GM21423 (cell line): Measurements from ENCODE around the gene CTF1.

Source experiments
- ATAC-seq: cut with Tn5 transposase; IDR thresholded peaks from one replicate; pipeline ENCODE4 v1.9.1; 2021; ENCODE audit warnings: mild to moderate bottlenecking, moderate library complexity; ENCODE audit not compliant: unreplicated experiment

CTF1 gene

DNA sequence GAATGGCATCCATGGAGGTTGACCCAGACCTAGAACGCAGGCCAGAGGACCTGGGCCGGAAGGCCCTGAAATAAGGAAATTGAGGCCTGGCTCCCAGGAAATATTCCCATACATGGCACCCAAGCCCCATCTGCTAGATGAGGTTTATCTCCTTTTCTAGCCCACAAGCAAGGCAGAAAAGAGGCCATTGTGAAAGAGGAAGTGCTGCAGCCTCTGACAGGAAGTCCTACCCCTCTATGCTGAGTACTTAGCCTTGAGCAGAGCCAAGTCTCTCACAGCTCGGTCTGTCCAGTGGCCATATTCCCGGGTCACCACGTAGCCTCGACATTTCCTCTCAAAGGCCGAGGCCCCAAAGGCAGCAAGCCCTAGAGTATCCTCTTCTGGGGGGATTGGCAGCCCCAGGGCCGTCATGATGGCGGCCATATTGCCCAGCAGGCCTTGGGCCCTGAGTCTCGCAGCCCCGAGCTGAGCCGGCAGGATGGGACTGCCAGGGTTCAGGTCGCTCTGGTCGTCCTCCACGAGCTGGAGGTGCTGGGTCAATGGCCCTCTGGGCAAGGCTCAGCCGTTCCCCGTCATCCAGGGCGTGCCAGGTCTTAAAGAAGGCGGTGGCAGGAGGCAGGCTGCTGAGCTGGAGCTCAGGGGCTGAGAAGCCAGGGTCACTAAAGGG is 7.8 kb downstream of the CTF1 start:
- ATAC-seq = no peak

DNA sequence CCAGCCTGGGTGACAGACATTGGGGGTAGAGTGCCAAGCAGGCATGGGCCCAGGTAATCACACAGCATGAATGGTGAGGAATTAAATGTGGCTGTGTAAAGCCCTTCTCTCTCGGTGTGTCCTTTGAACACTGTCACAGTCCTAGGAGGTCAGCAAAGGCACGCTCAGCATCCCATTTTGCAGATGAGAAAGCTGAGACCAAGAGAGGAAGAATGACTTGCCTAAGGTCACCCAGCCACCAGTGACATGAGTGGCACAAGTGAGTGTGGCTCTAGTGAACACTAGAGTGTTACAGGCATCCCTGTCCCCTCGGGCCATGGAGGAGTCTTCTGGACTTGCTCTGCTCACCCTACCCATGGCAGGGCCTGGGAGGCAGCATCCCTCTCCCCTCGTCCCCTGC is 10.7 kb downstream of the CTF1 start:
- no peak for ATAC-seq

DNA sequence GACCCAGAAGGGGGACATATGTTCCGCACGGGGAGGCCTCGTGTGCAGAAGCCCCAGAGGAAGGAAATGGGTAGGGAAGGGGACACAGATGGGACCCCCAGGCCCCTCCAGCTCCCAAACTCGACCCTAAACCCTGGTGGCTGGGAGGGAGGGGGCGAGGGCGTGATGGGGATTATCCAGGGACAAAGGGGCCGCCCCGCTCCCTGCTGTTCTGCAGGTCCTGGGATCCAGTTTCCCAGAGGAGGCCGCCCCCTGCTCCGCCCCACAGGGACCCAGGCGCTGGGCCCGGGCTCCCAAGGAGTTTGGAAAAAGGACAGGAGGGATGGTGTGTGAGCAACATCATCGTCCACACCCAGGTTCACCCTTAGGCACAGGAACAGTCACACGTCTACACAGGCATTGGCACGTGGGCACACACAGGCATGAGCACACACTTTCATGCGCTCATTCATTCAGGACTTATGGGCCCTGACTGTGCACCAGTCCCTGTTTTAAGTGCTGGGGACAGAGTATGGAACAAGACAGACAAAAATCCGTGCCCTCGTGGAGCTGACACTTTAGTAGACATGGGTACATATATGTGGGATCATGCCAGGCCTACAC is 14.1 kb downstream of the CTF1 start:
- no peak for ATAC-seq

DNA sequence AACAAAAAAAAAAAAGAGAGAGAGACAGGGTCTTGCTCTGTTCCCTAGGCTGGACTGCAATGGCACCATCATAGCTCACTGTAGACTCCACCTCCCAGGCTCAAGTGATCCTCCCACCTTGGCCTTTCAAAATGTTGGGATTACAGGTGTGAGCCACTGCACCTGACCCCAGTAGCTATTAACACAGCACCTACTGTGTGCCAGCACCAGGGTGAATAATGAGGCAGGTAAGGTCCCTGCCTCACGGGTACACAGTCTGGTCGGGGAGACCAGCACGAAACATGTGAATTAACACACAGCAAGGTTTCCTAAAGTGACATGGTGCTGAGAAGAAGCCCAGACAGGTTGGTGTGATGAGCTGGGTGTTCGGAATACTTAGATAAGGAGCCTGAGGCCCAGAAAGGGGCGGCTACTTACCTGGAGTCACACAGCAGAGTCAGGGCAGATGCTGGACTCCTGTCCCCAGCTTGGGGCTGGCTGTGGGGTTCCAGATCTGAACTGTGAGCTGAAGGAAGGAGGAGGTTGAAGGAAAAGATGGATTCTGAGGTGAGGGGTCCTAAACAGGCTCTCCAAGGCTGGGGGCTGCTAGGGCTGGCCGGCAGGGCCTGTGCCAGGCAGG is 16.5 kb downstream of the CTF1 start:
- no peak for ATAC-seq

DNA sequence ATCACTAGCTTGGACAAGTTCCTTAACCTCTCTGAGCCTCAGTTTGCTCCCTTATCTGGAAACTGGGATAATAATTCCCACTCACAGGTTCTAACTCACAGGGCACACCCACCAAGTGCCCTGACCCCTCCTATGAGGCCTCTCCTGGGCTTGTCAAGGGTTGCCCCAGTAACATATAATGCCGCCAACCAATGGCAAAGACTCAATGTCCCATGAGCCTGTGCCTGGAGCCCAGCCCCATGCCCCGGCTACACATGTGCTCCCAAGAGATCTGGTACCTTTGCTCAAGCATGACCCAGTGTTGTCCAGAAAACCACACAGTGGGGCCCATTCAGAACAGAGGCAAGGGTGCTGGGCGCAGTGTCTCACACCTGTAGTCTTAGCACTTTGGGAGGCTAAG is 18.4 kb downstream of the CTF1 start:
- ATAC-seq = no peak

DNA sequence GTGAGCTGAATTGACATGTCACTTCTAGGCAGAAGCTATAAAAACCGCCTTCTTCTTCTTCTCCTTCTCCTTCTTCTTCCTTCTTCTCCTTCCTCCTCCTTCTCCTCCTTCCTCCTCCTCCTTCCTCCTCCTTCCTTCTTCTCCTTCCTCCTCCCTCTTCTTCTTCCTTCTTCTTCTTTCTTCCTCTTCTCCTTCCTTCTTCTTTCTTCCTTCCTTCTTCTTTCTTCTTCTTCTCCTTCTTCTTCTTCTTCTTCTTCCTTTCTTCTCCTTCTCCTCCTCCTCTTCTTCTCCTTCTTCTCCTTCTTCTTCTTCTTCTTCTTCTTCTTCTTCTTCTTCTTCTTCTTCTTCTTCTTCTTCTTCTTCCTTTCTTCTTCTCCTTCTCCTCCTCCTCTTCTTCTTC is 22.2 kb downstream of the CTF1 start:
- no peak for ATAC-seq

DNA sequence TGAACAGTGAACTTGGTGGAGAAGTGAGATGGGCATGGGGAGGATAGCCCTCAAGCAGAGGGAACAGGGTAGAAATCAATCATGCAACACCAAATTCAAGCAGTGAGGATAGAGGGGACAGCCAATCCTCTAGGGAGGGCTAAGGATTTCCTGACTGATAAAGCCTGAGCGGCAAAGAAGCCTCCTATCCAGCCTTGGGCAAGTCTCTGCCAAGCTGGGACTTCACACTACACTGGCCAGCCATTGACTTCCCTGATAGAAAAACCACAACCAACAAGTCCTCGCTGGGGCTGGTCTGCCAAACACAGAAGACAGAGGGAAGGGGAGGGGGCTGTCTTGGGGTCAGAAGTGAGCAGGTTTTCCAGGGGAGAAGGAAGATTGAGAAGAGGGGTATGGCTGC is 24.5 kb downstream of the CTF1 start:
- no peak for ATAC-seq

DNA sequence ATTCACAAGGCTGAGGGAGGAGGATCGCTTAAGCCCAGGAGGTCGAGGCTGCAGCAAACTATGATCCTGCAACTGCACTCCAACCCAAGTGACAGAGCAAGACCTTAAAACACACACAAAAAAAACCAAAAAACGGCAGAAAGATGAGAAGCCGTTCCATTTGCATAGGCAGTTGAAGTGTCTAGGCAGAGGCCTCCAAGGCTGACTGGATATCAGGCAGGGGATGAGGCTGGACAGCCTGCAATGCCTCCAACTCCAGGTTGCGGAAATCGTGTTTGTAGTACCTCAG is 25.0 kb downstream of the CTF1 start:
- ATAC-seq = no peak

DNA sequence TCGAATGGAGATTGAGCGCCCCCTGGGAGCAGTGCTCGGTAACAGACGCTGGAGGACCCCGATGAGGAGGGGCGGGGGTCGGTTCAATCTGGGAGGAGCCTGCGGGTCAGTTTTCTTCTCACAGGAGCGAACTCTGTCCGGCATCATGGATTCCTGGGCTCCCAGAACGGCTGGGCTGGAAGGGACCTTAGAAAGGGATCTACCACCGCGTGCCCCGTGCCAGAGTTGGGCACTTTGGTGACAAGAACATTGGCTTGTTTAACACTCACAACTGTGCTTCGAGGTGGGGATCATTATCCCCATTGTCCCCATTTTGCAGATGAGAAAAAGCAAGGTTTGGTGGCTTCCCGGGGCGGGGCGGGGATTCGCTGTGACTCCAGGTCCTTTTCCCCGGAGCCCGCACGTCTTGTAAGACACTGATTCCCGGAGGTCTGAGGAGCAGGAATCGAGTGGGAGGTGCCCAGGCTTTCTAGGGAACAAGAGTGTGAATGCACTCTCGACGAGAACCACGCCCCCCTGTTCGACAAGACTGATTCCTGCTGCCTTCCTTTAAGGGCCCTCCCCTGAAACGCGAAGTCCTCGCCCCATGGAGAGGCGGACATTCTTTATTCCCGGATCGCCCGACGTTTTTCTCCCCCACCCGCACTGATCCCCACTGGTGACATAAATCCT is 25.5 kb downstream of the CTF1 start:
- ATAC-seq = no peak

DNA sequence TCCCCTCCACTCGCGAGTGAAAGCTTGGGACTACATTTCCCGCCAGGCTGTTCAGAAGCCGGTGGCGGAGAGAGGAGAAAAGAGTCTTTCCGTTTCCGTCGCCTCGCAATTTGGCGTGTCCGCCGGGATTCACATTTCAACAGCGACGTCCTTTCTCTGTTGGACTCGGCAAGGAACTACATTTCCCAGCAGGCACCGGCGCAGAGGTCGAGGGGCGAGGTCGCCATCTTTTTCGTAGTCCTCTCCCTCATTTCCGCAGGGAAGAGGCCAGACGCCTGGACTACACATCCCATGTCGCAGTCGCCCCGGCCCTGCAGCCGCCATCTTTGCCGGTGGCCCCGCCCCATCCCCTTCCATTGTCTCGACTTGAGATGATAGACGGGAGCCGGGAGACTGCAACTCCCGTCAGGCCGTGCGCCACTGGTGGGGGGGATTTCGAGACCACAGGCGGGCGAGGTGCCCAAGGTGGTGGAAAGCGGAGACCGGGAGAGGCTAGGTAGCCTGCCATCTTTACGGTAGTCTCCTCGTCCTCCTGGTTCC is 26.1 kb downstream of the CTF1 start:
- ATAC-seq = peak; percentile 70

DNA sequence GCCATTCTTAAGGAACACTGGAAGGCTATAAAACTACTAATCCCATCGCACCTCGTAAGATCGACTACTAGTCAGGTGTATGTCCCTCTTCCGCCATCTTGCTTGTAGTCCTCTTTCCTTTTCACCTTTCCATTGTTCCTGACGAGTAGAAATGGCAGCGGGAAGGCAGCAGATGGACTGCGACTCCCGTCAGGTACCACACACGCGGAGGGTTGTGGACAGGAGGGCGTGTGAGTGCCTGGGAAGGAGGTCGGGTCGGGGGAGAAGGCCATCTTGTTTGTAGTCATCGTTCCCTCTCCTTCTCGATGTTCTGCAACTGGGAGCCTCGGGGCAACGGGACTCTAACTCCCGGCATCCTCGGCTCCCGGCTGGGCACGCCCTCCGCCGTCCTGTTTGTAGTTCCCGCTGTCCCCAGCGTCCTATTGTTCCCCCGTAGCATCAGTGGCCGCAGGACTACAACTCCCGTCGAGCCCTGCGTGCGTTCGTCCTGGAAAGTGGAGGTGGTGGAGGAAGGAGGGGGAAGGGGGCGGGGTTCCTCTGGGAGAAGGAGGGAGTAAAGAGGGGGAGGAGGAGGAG is 26.6 kb downstream of the CTF1 start:
- peak; percentile 65 for ATAC-seq

DNA sequence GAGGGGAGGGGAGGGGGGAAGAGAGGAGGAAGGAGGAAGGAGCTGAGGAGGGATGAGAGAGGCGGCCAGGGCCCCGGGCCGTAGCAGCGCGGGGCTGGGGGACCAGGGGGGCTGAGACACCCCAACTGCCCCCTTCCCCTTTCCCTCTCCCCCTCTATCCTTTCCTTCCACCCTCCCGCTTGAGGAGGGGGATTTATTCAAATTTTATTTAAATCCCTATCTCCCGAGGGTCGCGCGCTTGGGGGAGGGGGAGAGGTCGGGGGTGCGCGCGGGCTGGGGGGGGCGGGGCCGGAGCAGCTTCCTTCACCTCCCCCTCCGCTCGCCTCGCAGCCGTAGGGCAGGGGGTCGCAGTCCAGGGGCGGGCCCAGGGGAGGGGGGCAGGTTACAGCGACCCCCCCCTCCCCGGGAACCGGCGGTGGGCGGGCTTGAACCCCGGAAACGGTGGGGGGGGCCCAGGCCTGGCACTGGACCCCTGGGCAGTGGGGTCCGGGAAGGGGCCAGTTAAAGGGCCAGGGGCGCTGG is 27.2 kb downstream of the CTF1 start, which contains the start of gene FBXL19:
FBXL19 (plus strand) TSS at position 19 of the 522 bp plus-strand sequence. CDS start 2,183 bp downstream, outside the sequence.
- ATAC-seq = no peak

DNA sequence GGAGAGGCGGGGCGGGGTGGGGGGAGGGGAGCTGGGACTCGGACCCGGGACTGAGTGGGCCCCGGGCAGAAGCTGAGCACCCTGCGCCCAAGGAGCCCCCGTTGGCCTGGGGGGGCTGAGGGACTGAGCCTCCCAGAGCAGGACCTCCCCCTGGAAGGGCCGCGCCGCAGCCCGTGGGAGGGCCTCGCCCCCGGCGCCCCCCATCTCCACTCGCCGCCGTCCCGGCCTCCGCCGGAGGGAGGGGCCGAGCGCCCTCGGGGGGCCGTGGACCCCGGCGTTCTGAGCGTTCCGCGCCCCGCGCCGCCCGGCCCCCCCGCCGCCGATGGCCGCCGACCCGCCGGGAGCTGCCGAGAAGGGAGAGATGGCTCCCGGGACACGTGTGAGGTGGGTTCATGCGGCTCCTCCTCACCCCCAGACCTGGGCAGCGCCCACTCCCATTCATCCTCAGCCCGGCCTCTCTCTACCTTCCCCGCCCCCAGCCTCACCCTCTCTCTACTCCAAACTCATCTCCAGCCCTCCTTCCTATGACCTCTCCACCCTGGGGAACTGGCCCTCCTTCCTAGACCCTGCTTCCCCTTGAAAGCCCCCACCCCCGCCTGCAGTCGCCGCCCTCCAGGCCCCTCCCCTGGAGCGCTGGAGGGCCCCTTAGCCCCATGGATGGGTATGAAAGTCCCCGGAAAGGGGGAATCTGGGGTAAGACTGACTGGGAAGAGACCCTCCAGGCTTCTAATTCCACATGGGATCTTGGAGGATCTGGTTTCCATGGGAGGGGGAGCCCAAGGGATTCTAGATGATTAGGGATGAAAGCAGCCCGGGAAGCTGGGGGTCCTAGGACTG is 27.9 kb downstream of the CTF1 start:
- no peak for ATAC-seq

DNA sequence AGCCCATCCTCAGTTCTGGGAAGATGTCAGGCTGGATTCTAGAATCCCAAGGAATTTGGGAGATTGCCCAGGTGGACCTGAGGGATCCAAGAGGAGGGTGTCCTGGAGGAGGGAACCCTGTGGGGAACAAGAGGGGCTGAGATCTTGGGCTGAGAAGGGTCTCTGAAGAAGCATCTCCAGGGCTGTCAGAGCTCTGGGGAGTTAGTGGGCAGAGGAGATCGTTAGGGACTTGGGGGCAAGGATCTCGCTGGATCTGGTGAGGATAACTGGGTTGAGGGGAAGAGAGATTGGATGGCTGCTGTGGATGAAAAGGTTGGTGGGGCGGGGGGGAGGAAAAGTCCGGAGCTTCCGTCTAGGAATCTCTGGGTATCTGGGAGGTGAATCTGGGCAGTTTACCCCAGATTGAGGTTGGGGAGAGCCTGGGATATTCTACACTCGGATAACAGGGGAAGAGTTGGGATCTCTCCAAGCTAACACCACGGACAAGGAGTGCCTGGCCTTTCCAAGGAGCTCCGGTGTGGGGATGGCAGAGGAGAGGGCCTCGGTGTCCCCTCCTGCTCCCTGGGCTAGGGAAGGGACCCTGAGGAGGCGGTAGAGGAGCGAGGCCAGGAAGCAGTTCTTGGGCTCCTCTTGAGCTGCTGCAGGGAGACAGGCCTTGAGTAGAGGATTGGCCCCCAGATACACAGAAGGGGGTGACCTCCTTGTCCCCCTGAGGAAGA is 28.7 kb downstream of the CTF1 start:
- ATAC-seq = no peak

DNA sequence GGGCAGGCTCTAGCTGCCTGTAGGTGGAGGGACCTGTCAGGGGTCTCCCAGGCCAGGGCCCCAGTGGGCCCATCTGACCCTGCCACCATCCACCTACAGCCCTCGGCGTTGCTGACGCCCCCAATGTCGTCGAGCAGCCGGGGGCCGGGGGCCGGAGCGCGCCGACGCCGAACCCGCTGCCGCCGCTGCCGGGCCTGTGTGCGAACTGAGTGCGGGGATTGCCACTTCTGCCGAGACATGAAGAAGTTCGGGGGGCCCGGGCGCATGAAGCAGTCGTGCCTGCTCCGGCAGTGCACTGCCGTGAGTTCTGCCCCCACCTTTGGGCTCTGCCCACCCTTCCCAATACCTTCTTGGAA is 29.2 kb downstream of the CTF1 start:
- ATAC-seq = no peak

DNA sequence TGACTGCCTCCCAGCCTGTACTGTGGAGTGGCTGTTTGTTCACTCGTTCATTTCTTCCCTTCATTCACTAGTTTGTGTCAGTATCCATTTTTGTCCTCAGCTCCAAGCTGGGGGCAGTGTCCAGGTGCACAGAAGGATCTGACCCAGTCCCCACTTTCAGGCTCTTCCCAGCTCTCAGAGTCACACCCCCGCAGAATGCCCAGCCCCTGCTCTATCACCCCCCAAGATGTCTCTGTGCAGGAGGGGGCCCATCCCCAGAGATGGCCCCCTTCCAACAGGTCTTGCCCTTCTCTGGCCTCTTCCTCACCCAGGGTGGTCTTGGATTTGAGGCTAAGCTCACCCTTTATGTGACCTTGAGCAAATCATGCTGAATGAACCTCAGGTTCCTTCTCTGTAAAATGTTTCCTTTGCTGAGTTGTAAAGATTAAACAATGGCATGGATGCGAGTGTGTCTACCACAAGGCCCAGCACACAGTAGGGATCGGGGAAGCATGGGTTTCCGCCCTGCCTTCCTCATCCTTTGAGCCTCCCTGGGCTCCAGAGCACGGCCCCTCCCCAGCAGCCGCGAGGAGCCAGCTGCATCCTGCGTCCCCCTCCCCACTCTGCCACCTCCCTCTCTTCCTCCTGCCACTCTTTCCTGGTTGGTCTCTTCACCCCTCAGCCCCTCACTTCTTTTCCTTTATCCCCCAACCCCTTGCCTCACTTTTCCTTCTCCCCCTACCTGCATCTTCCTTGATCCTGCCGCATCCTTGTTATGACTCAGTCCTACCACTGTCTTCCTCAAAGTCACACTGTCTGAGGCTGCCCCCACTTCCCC is 29.8 kb downstream of the CTF1 start:
- ATAC-seq = no peak

DNA sequence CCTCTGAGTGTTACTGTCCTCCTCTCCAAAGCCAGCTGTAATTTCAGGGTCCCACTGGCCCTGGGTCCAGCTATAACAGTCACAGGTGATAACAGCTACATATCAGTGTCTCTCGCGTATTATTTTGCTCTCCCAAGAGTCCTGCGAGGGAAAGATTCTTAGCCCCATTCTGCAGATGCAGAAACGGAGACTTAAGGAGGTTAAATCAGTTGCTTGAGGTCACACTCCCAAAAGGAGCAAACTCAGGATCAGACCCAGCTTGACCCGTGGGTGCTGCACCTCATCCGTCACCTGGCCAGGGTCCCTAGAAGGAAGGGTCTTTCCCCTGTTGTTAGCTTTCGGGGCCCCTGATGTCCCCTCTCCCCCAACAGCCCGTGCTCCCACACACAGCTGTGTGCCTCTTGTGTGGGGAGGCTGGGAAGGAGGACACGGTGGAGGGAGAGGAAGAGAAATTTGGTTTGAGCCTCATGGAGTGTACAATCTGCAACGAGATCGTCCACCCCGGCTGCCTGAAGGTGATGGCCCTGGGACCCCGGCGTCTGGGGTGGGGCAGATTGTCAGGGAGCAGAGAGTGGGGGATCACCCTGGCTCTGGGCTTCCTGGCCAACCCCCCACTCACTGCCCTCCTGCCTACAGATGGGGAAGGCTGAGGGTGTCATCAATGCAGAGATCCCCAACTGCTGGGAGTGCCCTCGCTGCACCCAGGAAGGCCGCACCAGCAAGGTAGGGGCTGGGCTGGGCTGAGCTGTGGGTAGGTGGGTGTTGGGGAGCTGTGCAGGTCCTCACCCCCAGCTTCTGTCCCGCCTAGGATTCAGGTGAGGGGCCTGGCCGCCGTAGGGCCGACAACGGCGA is 30.7 kb downstream of the CTF1 start:
- ATAC-seq = no peak

DNA sequence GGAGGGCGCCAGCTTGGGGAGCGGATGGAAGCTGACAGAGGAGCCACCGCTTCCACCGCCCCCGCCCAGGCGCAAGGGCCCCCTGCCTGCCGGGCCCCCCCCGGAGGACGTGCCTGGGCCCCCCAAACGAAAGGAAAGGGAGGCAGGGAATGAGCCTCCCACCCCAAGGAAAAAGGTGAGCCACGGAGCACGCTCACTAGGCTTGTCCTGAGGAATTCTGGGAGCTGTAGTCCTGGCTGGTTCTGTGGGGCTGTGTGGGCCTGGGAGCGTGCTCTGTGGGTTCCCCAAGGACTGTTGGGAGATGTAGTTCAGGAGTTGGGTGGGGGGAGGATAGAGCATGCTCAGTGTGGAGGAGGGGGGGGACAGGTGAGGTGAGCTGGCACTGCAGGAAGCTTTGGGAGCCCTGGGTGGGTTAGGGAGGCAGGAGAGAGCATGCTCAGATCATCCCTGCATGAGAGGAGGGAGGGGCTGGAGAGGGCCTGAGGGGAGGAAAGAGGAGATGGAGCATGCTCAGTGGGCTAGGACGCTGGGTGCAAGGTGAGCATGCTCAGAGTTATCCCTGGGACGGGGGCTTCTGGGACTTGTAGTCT is 31.5 kb downstream of the CTF1 start:
- ATAC-seq = no peak
